GM19239 (cell line): ENCODE data around the gene RAB3C.
A peak's percentile ranks its signal among the peaks of the same experiment; 100 is the strongest.

ENCODE experiments used
- DNase-seq: peaks from one replicate; pipeline ENCODE4 v3.0.0; 2011; ENCODE audit warnings: low spot score; ENCODE audit not compliant: insufficient read length
- FAIRE-seq: peaks from 2 replicates; lab custom pipeline; 2011; peaks lifted over from hg19 to GRCh38; lab: Jason Lieb, UNC

The RAB3C gene

DNA sequence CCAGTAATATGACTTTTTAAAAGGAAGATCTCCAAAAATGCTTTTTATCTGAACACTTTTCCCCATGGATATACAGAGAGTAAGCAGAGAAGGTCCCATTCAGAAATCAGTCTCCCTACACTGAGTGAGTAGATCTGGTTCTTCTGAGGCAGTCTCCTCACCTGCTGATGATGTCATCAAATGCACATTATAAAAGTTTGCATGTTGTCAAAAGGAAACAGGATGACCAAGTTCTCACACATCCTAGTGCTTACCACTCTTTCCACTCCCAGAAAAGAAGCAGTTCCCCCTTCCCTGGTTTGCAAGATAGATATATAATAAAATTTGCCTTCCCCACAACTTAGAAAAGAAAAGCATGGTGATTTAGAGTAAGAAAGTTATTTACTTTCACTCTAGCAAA, 180.5 kb downstream of the RAB3C start:
- DNase-seq (no peak), FAIRE-seq (no peak)

DNA sequence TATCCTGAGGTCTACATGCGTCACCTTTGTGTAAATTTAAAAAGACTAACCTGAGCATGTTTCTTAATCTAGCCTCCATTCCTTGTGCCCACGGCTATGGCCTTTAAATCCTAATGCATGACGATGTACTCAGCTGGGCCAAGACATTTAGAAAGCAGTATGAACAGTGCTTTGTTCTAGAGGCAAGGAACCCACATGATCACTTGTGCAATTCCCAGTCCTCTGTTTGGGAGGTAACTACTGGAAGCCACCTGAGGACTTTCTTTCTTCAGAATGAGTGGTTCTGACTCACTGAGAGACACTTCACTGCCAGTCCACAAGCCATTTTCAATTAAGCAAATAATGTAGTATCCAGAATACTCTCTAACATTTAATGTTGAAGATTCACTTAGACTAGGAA, 181.3 kb downstream of the RAB3C start:
- DNase-seq, result no peak
- peak; percentile 68 for FAIRE-seq

DNA sequence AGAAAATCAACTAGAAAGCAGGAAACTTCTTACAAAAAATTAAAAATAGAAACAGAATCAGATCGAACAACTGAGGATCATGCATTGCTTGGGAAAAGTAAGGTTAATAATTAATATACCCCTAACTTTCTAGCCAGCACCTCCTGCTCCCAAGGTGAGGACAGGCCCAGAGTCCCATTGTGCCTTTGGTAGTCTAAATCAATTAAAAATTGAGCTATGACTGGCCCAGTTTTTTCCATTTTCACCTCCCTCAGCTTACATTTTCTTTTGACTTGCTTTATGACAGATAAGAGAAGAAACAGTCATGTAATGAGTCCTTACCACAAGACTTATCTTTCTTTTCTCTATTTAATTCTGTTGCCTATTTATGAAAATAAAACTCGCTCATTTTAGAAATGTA, 182.2 kb downstream of the RAB3C start:
- FAIRE-seq, result no peak
- no peak for DNase-seq

DNA sequence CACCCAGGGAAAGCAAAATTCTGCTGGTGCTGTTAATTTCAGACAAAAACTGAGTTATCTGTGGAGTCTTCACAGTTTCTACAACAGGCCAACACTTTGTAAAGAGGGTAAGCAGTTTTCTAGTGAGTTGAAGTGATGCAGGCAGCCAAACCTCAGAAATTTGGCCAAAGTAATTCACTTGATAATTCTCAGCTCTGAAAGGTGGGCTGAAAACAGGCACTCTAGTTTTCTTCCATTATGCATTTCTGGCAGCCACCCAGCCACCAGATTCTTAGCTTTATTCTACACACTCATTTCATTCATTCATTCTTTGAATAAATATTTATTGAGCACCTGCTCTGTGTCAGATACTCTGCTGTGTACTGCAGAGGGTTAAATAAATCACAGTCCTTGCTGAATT, 184.2 kb downstream of the RAB3C start:
- FAIRE-seq (no peak), DNase-seq (no peak)

DNA sequence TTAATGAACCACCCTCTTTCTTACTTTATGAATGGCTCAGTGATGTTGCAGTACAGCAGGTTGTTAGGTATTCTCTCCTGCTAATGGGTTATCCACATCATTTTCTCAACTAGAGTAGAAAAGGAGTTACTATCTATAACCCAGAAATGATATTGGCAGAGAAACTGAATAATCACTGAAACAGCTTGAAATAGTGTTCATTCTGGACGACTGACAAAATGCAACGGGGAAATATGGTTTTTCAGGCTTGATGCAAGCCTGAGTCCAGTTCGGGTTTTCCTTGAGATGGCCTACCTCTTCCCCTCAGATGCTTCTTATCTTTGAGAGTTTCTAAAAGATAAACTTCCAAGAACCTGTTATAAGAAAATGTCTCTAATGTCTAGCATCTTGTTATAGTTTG, 187.3 kb downstream of the RAB3C start:
- no peak for DNase-seq
- no peak for FAIRE-seq

DNA sequence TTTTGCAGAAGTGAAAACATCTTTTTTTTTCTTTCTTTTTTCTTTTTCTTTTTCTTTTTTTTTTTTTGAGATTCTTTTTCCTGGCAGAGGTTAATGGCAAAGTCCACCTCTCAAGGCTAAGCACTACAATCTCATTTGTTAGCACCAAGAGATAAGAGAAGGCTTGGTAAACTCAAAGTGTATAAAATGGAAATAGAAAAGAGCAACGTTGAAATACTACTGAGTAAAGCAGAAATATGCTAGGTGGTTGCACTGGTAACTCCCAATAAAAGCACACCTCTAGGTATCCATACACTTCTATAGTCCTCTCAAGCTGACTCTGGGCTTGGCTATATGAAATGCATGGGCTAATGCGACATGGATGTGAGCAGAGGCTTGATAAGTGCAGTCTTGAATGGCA, 188.9 kb downstream of the RAB3C start:
- FAIRE-seq (peak; percentile 72), DNase-seq (no peak)

DNA sequence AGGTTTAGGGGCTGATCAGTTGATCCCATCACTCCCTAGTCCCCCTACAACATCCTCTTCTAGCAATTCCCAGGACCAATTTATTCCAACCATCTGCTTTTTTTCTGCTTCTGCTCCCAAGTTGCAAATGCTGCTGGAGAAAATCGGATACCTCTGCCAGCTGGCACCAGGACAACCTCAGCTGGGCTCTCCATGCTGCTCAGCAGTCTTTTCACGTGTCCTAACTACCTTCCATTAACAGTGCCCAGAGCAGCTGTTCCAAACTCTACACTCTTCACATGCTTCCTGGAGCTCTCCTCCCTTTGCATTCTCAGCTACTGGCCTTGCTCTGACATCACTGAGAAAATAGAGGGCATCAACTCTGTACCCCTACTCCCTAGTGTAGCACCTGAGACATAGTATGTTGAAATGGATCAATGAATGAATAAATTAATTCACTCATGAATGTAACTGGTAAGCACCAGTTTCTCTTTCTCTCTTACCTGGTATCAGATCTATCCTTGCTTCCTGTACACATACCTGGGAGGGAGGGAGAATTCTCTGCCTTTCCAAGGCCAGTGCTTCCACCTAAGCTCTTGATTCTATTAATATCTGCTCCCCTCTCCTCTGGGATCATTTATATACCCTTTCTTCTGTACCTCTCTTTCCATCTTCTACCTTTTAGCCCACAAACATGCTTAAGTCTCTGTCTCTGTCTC, 191.0 kb downstream of the RAB3C start:
- DNase-seq, result no peak
- FAIRE-seq, result no peak

DNA sequence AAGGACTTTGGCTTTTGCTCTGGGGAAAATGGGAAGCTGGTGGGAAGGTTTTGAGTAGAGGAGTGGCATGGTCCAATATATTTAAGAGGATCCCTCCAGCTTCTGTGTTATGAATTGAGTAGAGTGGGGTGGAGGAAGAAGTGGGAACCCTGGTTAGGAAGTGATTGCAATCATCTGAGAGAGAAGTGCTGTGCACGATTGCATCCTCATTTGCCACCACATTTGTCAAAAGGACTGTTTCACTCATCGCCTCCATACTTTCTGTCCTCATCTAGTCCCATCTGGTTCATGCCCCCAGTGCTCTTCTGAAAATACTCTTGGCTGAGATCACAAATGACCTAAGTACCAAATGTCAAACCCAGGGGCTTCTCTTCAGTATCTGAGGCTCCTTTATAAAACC, 192.1 kb downstream of the RAB3C start:
- DNase-seq (no peak), FAIRE-seq (peak; percentile 28)

DNA sequence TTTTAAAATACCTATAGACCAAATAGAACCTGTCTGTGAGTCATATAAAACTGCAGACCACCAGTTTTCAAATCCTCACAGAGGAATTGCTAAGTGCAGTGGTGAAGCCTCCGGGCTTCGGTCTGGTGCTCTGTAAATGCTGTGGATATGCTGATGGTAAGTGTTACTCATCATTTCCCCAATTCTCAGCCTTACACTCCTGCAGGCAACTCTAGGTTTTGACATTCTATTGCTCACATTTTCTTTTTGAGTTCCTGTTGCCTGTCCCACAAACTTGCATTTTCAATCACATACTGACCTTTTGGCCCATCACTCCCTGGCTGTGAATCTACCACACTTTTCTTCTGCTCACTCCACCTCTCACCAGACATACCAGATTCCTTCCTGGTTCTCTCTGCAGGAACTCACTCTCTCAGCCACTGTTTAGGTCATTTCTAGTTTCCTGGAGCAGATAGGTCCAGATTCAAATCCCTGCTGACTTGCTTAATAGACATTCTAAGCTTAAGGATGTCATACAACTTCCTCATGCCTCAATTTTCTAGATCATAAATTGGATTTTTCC, 192.9 kb downstream of the RAB3C start:
- no peak for DNase-seq

DNA sequence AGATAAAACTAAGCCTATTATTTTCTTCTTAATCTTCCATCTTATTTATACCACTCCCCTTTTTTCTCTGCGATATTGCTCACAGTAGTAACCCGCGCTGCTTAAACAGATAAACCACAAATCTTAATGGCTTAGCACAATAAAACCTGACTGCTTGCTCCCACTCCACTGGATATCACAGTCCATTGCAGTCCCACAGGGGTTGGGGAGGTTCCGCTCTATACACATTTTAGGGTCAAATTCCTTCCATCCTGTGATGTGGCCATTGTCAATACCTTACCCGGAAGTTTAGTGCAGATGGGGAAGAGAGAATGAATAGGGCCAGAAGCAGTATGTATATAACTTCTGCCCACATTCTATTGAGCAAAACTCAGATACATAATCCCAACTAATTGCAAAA, 193.7 kb downstream of the RAB3C start:
- FAIRE-seq, result no peak
- DNase-seq, result no peak

More for the DNA sequence above, 192.9 kb downstream of the RAB3C start:
- FAIRE-seq, result peak; percentile 90

DNA sequence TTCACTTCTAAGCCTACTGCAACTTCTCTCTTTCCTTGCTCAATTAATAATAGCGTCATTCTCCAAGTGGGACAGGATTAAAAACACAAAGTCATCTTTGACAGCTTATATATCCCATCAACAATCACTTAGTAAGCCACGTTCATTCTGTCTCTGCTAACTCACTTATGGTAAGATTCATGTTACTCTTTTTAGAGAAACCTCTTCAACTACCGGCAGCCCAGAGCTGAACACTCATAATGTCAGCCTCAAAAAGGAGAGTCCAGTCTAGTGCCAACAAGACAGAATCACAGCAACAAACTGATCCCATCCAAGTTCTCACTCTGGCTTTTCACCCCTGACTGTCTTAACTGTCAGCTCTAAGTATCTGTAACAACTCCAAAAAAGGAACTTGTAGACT, 196.0 kb downstream of the RAB3C start:
- no peak for DNase-seq
- FAIRE-seq, result no peak

DNA sequence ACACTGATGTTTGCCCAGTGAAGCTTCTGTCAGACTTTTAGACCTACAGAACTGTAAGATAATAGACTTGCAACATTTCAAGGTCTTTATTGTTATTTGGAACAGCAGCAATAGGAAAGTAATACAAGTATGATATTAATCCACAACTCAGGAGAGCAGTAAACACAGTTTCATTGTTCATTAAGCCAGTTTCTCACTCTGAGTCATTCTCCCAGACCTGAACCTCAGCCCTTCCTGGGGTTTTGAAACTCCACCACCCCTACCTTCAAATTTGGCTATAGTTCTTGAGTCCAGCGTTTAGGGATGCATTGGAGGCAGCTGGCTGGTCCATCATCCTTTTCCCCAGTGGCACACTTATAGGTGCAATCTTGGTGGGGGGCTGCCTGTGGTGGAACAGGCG, 203.2 kb downstream of the RAB3C start:
- FAIRE-seq, result peak; percentile 93
- no peak for DNase-seq

DNA sequence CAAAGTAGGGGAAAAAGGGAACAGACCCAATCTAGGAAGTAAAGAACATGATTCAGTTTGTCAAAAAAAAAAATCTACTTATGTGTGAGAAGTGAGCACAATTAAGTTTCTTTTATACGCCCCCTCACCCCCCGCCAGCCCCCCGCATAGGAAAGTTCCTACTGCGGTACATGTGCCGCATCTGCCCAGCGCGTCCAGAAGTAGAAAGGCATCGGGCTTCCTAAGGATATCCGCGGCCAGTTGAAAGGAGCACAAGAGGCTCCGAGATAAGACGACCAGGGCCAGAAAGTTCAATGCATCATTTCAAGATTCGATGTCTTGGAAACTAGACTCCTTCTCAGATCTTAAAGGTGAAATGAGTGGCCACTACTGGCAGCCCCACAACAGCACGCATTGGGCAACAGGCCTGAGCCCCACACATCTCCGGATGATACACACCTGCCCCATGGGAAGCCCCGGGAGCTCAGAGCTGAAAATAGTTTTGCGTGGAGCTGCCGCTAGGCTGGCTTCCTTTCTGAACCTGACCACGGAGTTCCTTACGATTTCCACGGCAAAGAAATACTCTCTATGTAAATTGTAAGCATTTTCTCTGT, 203.9 kb downstream of the RAB3C start:
- FAIRE-seq (no peak), DNase-seq (no peak)

DNA sequence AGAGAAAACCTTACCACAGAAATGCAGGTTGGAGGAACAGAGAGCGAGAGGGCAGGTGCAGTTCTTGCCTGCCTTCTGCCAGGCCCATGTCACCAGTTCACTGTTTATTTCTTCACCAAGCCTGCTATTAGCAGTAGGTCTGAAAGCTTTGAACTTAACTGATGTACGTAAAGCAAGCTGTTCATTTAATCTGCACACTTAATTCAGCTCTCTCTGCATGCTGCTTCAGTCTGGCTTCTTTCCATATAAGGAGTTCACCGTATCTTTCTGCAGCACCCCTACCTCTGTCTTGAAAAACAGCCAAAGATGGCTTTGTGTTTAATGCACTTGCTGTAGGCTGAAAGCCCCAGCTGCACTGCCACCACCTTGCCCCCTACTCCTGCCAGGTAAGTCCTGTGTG, 205.1 kb downstream of the RAB3C start:
- FAIRE-seq, result no peak
- DNase-seq, result no peak

DNA sequence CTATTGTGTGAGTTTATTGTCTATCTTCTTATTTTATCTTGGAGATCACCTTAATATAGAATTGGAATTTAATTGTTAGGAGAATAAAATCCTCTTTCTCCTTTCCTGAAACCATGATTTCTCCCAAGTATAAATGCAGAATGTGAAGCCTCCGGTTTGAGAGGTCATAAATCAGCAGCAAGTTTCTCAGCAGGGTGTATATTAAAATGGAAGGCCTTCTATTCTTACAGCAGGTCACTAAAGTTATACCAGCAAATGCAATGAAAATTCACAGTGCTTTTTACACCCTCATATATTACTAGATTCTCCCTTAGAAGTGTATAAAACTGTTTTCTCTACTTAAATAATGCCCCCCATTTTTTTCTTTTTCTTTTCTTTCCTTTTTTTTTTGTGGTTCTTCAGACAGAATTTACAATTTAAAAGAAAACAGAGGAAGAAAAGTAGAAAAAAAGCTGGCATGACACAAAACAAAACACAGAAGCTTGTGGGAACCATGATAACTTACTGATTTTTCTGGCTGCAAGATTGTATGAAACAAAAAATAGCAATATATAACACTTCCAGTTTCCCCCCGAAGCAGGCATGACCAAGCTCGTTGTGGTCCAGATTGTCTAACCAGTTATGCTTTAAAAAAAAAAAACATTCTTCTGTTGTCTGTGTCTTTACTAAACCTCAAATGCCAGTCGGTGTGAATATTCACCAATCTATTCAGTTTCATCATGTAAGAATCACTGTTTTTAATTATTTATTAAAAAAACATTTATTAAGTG, 211.2 kb downstream of the RAB3C start:
- peak; percentile 26 for FAIRE-seq
- DNase-seq, result no peak

DNA sequence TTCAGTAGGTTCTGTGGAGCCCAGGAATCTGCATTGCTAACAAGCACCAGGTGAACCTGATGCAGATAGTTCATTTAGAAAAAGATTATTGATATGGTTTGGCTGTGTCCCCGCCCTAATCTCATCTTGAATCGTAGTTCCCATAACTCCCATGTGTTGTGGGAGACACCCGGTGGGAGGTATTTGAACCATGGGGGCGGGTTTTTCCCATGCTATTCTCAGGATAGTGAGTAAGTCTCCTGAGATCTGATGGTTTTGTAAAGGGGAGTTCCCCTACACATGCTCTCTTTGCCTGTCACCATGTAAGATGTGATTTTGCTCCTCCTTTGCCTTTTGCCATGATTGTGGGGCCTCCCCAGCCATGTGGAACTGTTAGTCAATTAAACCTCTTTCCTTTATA, 212.0 kb downstream of the RAB3C start:
- FAIRE-seq (no peak), DNase-seq (no peak)

DNA sequence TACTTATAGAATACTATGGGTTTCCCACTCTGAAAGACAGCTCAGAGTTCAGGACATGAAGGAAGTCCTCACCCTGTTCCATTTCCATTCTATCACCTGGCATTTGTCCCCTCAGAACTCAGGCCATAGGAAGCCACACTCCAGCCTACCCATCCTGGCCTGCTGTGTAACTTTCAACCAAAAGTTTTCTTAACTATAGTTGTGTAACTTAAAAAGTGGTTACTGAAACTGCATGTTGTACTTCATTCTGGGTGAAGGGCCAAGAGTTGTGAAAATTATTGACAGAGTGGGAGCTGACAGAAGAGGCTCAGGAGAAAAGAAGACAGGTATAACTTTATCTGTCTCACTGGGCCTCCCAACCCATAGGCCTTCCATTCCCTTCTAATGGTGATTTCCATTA, 212.5 kb downstream of the RAB3C start:
- FAIRE-seq (peak; percentile 39), DNase-seq (no peak)

DNA sequence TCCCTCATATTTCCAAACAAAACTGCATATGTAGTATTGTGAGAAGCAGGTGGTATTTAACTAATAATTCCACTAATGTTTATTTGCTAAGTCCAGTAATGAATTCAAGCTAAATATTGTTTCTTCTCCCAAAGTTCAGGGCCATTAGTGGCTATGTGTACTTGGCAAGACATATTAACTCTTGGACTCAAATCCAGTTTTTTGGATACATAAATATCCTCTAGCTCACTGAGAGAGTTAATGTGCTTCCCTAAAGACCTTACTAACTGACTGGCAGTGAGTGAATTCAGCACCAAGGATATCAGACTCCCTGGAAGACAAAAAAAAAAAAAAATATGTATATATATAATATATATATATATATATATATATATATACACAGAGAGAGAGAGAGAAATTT, 214.1 kb downstream of the RAB3C start:
- DNase-seq (no peak), FAIRE-seq (no peak)

DNA sequence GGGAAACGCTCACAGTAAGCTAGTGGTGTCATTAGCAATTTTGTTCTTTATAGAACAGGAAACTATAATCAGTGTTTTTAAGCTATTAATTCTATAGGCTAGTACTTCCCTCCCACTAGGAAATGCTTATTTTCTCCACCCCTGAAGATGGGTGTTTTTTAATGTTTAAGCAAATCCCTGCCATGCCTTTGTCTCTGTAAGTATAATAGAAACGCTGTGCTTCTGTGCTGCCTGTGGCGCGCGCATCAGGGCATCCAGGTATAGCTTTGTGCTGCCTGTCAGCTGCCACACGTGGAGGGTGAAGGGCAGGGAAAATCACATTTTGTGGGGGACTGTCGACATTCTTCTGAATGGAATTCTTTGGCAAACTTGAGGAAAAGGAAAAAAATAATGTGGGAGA, 217.5 kb downstream of the RAB3C start:
- FAIRE-seq (no peak), DNase-seq (no peak)

DNA sequence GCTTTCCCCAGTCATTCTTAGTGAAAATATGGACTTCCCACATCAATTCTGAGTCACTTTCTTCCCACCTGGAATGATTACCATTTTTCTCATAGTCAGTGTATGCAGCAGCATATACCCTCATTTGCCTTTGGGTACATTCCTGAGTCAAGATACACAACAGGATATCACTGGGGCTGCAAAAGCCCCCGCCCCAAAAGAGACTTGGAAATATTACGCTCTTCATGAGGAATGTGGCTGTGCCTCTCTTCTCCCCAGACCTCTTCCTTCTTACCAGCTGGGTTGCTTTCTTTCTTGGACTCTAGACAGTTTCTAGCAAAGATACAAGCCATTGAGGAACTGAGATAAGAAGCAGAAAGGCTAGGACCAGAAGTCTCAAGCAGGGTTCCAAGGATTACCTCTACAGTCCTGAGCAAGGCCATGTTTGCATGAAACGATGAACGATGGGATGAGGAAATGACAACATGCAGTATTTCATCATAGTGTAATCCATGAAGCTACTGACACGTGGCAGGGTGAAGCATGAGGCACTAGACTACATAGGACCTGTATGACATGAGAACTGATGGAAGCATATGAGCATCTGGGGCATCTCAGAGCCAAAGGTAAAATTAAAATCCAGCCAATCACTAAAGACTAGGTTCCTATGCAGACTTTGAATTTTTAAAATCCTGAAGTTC, 218.1 kb downstream of the RAB3C start:
- DNase-seq, result no peak
- no peak for FAIRE-seq

DNA sequence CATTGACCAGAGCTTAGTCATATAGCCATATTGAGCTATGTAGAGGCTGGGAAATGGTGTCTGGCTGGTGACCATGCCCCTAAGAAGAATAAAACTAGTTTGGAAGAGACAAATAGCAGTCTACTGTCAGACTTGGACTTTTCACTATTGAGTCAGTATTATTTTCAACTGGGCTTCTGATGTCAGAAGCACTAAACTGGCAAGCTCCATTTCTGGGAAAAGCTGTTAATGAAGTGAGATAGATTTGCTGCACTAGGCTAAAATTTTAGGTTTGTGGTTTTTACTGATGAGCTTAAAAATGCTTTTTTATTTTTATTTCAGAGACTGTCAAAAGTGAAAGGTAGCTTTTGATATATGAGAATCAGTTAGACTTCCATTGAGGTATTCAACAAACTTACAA, 220.2 kb downstream of the RAB3C start:
- FAIRE-seq (no peak), DNase-seq (no peak)
